K562 (cell line): ENCODE measurements around the gene CUL2. TPM values are rescaled to one million over a fixed set of nuclear protein-coding genes. Genes with fewer than 3 reads are reported as not detected.
A peak's percentile ranks its signal among the peaks of the same experiment; 100 is the strongest.

ENCODE experiments used
- ATF6 ChIP-seq: sonication (generic); formaldehyde crosslinking; IDR thresholded peaks from 2 replicates; pipeline ENCODE4 v1.4.0; 2020; ENCODE audit warnings: mild to moderate bottlenecking, missing genetic modification reagents
- ETV1 ChIP-seq: fragments of 450-650 bp; conservative IDR thresholded peaks from 2 replicates; pipeline ENCODE4 v1.6.1; 2016; ENCODE audit warnings: missing genetic modification characterization, control low read depth, low read depth, missing compliant biosample characterization
- FOXK2 ChIP-seq, 2 experiments: fragments of 450-650 bp; IDR thresholded peaks in 1 of 2; conservative IDR thresholded peaks in 1 of 2; 2 replicates each; pipeline ENCODE4 v1.6.1; 2016; ENCODE audit warnings: low read depth in 2 of 2, mild to moderate bottlenecking in 1 of 2
- GATA2 ChIP-seq: sonication (generic); formaldehyde crosslinking; IDR thresholded peaks from 2 replicates; pipeline ENCODE4 v1.4.0; 2020; ENCODE audit warnings: mild to moderate bottlenecking, missing genetic modification reagents
- HDGF ChIP-seq: fragments of 450-650 bp; IDR thresholded peaks from 2 replicates; pipeline ENCODE4 v1.6.1; 2016
- HMG20B ChIP-seq: fragments of 250-450 bp; sonication (Bioruptor Pico); IDR thresholded peaks from 2 replicates; pipeline ENCODE4 v1.5.0; 2021; ENCODE audit warnings: mild to moderate bottlenecking
- MYNN ChIP-seq, 2 experiments: sonication (generic); formaldehyde crosslinking in 1 of 2; IDR thresholded peaks; 2 replicates each; pipeline versions ENCODE4 v1.5.0 to v1.6.1; 2016 to 2020; ENCODE audit warnings: antibody characterized with exemption in 1 of 2, missing genetic modification reagents in 1 of 2
- NCOR1 ChIP-seq: fragments of 450-650 bp; IDR thresholded peaks from 2 replicates; pipeline ENCODE4 v1.6.1; 2016; ENCODE audit warnings: mild to moderate bottlenecking, moderate library complexity
- NEUROD1 ChIP-seq: fragments of 150-350 bp; IDR thresholded peaks from 2 replicates; pipeline ENCODE4 v1.6.1; 2014; ENCODE audit warnings: borderline replicate concordance, low read length, low read depth; ENCODE audit not compliant: partially characterized antibody
- NRF1 ChIP-seq, 2 experiments: fragments of 450-650 bp; IDR thresholded peaks in 1 of 2; conservative IDR thresholded peaks in 1 of 2; 2 replicates each; pipeline ENCODE4 v1.6.1; 2014; ENCODE audit warnings: mild to moderate bottlenecking in 2 of 2
- TRIM24 ChIP-seq, 2 experiments: fragments of 450-650 bp; IDR thresholded peaks; 2 replicates each; pipeline ENCODE4 v1.6.1; 2016
- YY1 ChIP-seq, 3 experiments: IDR thresholded peaks; 2 replicates each; pipeline ENCODE4 v1.6.1; 2011; ENCODE audit warnings: low read length in 2 of 3, mild to moderate bottlenecking in 2 of 3, moderate library complexity in 2 of 3, borderline replicate concordance in 1 of 3, control low read depth in 1 of 3, low read depth in 1 of 3; ENCODE audit not compliant: insufficient read depth in 3 of 3, insufficient replicate concordance in 2 of 3, control insufficient read depth in 1 of 3, insufficient read length in 1 of 3; ENCODE audit errors: extremely low read depth in 1 of 3
- ZKSCAN1 ChIP-seq: fragments of 150-350 bp; IDR thresholded peaks from 2 replicates; pipeline ENCODE4 v1.6.1; 2016; ENCODE audit warnings: low read depth, low read length
- ZNF146 ChIP-seq: IDR thresholded peaks from one replicate; pipeline ENCODE4 v1.6.1; 2018; ENCODE audit warnings: missing compliant biosample characterization; ENCODE audit not compliant: unreplicated experiment
- ZNF239 ChIP-seq: fragments of 250-450 bp; sonication (Bioruptor Pico); IDR thresholded peaks from 2 replicates; pipeline ENCODE4 v1.4.0; 2020; ENCODE audit warnings: mild to moderate bottlenecking
- ZNF277 ChIP-seq: fragments of 250-450 bp; sonication (Bioruptor Pico); IDR thresholded peaks from 2 replicates; pipeline ENCODE4 v1.8.0; 2022; ENCODE audit warnings: inconsistent platforms, mild to moderate bottlenecking, moderate library complexity, borderline replicate concordance
- ZNF398 ChIP-seq: fragments of 250-450 bp; sonication (Bioruptor Pico); IDR thresholded peaks from 2 replicates; pipeline ENCODE4 v1.8.0; 2021; ENCODE audit warnings: moderate library complexity, mild to moderate bottlenecking, inconsistent platforms
- ZNF584 ChIP-seq: fragments of 200-800 bp; sonication (Bioruptor generic); IDR thresholded peaks from 2 replicates; pipeline ENCODE4 v1.6.1; 2016; ENCODE audit warnings: low read depth, mild to moderate bottlenecking, missing genetic modification characterization, missing compliant biosample characterization
- ZNF639 ChIP-seq, 2 experiments: fragments of 200-800 bp in 1 of 2; sonication (Bioruptor generic) in 1 of 2; sonication (generic) in 1 of 2; formaldehyde crosslinking in 1 of 2; IDR thresholded peaks in 1 of 2; conservative IDR thresholded peaks in 1 of 2; 2 replicates each; pipeline versions ENCODE4 v1.5.0 to v1.6.1; 2016 to 2020; ENCODE audit warnings: missing compliant biosample characterization in 1 of 2, missing genetic modification characterization in 1 of 2, missing genetic modification reagents in 1 of 2
- ZNF696 ChIP-seq: fragments of 250-450 bp; sonication (Bioruptor Pico); conservative IDR thresholded peaks from 2 replicates; pipeline ENCODE4 v1.4.0; 2020; ENCODE audit warnings: mild to moderate bottlenecking, moderate library complexity
- polyA plus RNA-seq, 8 experiments: library from polyadenylated mRNA; depleted of rRNA in 4 of 8; stranded (reverse) in 5 of 8; unstranded in 3 of 8; fragments of >200 nt; fragmentation: Nextera tagmentation in 2 of 8; fragmentation: Illumina TruSeq in 1 of 8; extraction: Ambion mirVana in 2 of 8; extraction: Trizol in 1 of 8; gene quantifications; 2 replicates each; pipeline versions ENCODE4 v1.2.1 to v1.2.3, GENCODE V29; 2011 to 2014; ENCODE audit warnings: inconsistent platforms in 1 of 8, missing spikeins in 1 of 8
- total RNA-seq, 7 experiments: library from RNA; depleted of rRNA in 6 of 7; stranded (reverse); fragments of >200 nt in 6 of 7; fragmentation: Illumina TruSeq in 2 of 7; extraction: Trizol in 2 of 7; gene quantifications; 2 replicates each; pipeline versions ENCODE4 v1.2.1 to v1.2.3, GENCODE V29; 2011 to 2021; ENCODE audit warnings: low replicate concordance in 1 of 7

Gene CUL2
- total and polyA plus RNA-seq, 9 of the 15 experiments (the other 6 are each of a cell fraction or from before 2014, with no cell fraction given) = 17.3 to 46.3 (median 41.2) TPM

GRCh38 chr10:35126530-35127288 lies 36.6 kb upstream of the CUL2 start, which contains the start of gene CREM (continued):
- TF ChIP-seq ZNF398 (CRISPR knock-in tag) = no peak
- peak; percentile 64; the same call in 1 of the 2 replicates for TF ChIP-seq ATF6 (CRISPR knock-in tag)
- TF ChIP-seq ZNF584 (CRISPR knock-in tag) = 0 out of 2 replicates have a peak, but pooled peaks have one; percentile 31
- TF ChIP-seq NCOR1 = peak; percentile 69
- TF ChIP-seq ETV1 (tag) = no peak
- TF ChIP-seq ZKSCAN1 = no peak
- no peak for TF ChIP-seq HMG20B (CRISPR knock-in tag)
- no peak for TF ChIP-seq ZNF146
- no peak for TF ChIP-seq ZNF696 (CRISPR knock-in tag)
- TF ChIP-seq FOXK2 (conservative IDR thresholded peaks at IDR 0.05 in 1 of 2, IDR thresholded peaks at IDR 0.05 in 1 of 2; ENCODE audit: low read depth in 2 of 2) = peak in 1 of 2 experiments; percentile 37; a peak in 2 of 4 replicates
- no peak for TF ChIP-seq NEUROD1
- TF ChIP-seq ZNF277 = no peak
- peak in 2 of 3 experiments; percentile 30 to 39 for TF ChIP-seq YY1 (IDR thresholded peaks at IDR 0.05; ENCODE audit: borderline replicate concordance in 1 of 3, control insufficient read depth in 1 of 3, extremely low read depth in 1 of 3, insufficient read depth in 3 of 3, insufficient read length in 1 of 3, insufficient replicate concordance in 2 of 3, low read depth in 1 of 3, low read length in 2 of 3)
- peak in 1 of 2 experiments; percentile 56; a peak in 1 of 4 replicates for TF ChIP-seq TRIM24 (IDR thresholded peaks at IDR 0.05)
- no peak for TF ChIP-seq MYNN (IDR thresholded peaks at IDR 0.05)
- TF ChIP-seq MYNN (CRISPR knock-in tag; IDR thresholded peaks at IDR 0.05) = no peak
- TF ChIP-seq HDGF = no peak
- TF ChIP-seq ZNF639 (CRISPR knock-in tag; conservative IDR thresholded peaks at IDR 0.05 in 1 of 2, IDR thresholded peaks at IDR 0.05 in 1 of 2) = peak in 1 of 2 experiments; percentile 99; a peak in 2 of 4 replicates
- TF ChIP-seq ZNF239 = no peak
- TF ChIP-seq NRF1 (conservative IDR thresholded peaks at IDR 0.05 in 1 of 2, IDR thresholded peaks at IDR 0.05 in 1 of 2) = peak; percentile 94 to 95
- no peak for TF ChIP-seq GATA2 (CRISPR knock-in tag)
